SK-N-SH treated with all-trans-retinoic acid at 6 μM for 48 hours (cell line): ENCODE results near the gene GNMT.

ENCODE experiments used
- ARNTL ChIP-seq: fragments of 450-650 bp; formaldehyde crosslinking; IDR thresholded peaks from 2 replicates; pipeline ENCODE4 v1.5.0; 2020; ENCODE audit warnings: low read depth, mild to moderate bottlenecking, moderate library complexity, borderline replicate concordance
- CSDC2 ChIP-seq: fragments of 250-450 bp; sonication (Bioruptor Pico); IDR thresholded peaks from 2 replicates; pipeline ENCODE4 v1.5.0; 2020; ENCODE audit warnings: mild to moderate bottlenecking, moderate library complexity
- ESRRG ChIP-seq: fragments of 250-450 bp; sonication (Bioruptor Pico); IDR thresholded peaks from 2 replicates; pipeline ENCODE4 v1.6.1; 2021; ENCODE audit warnings: mild to moderate bottlenecking
- OSR1 ChIP-seq: fragments of 250-450 bp; sonication (Bioruptor Pico); IDR thresholded peaks from 2 replicates; pipeline ENCODE4 v1.8.0; 2022; ENCODE audit warnings: moderate library complexity, mild to moderate bottlenecking, inconsistent platforms
- PPARA ChIP-seq: fragments of 250-450 bp; sonication (Bioruptor Pico); IDR thresholded peaks from 2 replicates; pipeline ENCODE4 v1.5.0; 2020; ENCODE audit warnings: mild to moderate bottlenecking, borderline replicate concordance
- RARB ChIP-seq: fragments of 250-450 bp; sonication (Bioruptor Pico); IDR thresholded peaks from 2 replicates; pipeline ENCODE4 v1.8.0; 2021; ENCODE audit warnings: mild to moderate bottlenecking, moderate library complexity
- ZFP3 ChIP-seq: fragments of 250-450 bp; sonication (Bioruptor Pico); IDR thresholded peaks from 2 replicates; pipeline ENCODE4 v1.5.0; 2020; ENCODE audit warnings: mild to moderate bottlenecking, moderate library complexity
- ZFP30 ChIP-seq: fragments of 450-650 bp; formaldehyde crosslinking; IDR thresholded peaks from 2 replicates; pipeline ENCODE4 v1.5.0; 2022; ENCODE audit warnings: mild to moderate bottlenecking, moderate library complexity
- ZNF565 ChIP-seq: fragments of 450-650 bp; formaldehyde crosslinking; conservative IDR thresholded peaks from 2 replicates; pipeline ENCODE4 v1.5.0; 2020; ENCODE audit warnings: low read depth, mild to moderate bottlenecking, moderate library complexity
- ZNF8 ChIP-seq: fragments of 450-650 bp; formaldehyde crosslinking; IDR thresholded peaks from 2 replicates; pipeline ENCODE4 v1.5.0; 2020; ENCODE audit warnings: mild to moderate bottlenecking, moderate library complexity
- TF ChIP-seq, protein P1 (sequence below): fragments of 250-450 bp; sonication (Bioruptor Pico); IDR thresholded peaks from 2 replicates; pipeline ENCODE4 v1.5.0; 2020; ENCODE audit warnings: mild to moderate bottlenecking, moderate library complexity
- TF ChIP-seq, protein P2 (sequence below): fragments of 250-450 bp; sonication (Bioruptor Pico); IDR thresholded peaks from 2 replicates; pipeline ENCODE4 v1.8.0; 2021; ENCODE audit warnings: low read depth, mild to moderate bottlenecking, moderate library complexity, borderline replicate concordance

DNA sequence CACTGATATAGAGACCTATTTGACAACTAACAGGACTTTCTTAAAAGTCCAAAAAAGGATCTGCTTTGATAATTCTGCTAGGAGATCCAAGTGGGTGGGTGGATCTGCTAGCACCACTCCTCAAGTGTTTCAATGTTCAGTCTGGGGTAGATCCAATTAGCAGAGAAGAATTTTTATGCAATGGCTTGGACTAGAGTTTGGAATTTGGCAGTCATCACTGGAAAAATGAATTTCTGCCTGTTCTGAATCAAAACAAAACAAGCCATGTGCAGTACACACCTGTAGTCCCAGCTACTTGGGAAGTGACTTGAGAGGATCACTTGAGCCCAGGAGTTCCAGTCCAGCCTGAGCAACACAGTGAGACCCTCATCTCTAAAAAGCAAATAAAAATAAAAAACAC is 12.6 kb upstream of the GNMT start:
- TF ChIP-seq ZNF8 (CRISPR knock-in tag) = no peak
- no peak for TF ChIP-seq ZFP30 (CRISPR knock-in tag)
- TF ChIP-seq ESRRG = no peak
- TF ChIP-seq RARB (CRISPR knock-in tag) = no peak
- TF ChIP-seq ARNTL (CRISPR knock-in tag) = no peak
- TF ChIP-seq ZFP3 (CRISPR knock-in tag) = no peak
- no peak for TF ChIP-seq PPARA (CRISPR knock-in tag)
- TF ChIP-seq, protein P1, sequence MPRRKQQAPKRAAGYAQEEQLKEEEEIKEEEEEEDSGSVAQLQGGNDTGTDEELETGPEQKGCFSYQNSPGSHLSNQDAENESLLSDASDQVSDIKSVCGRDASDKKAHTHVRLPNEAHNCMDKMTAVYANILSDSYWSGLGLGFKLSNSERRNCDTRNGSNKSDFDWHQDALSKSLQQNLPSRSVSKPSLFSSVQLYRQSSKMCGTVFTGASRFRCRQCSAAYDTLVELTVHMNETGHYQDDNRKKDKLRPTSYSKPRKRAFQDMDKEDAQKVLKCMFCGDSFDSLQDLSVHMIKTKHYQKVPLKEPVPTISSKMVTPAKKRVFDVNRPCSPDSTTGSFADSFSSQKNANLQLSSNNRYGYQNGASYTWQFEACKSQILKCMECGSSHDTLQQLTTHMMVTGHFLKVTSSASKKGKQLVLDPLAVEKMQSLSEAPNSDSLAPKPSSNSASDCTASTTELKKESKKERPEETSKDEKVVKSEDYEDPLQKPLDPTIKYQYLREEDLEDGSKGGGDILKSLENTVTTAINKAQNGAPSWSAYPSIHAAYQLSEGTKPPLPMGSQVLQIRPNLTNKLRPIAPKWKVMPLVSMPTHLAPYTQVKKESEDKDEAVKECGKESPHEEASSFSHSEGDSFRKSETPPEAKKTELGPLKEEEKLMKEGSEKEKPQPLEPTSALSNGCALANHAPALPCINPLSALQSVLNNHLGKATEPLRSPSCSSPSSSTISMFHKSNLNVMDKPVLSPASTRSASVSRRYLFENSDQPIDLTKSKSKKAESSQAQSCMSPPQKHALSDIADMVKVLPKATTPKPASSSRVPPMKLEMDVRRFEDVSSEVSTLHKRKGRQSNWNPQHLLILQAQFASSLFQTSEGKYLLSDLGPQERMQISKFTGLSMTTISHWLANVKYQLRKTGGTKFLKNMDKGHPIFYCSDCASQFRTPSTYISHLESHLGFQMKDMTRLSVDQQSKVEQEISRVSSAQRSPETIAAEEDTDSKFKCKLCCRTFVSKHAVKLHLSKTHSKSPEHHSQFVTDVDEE = no peak
- TF ChIP-seq, protein P2, sequence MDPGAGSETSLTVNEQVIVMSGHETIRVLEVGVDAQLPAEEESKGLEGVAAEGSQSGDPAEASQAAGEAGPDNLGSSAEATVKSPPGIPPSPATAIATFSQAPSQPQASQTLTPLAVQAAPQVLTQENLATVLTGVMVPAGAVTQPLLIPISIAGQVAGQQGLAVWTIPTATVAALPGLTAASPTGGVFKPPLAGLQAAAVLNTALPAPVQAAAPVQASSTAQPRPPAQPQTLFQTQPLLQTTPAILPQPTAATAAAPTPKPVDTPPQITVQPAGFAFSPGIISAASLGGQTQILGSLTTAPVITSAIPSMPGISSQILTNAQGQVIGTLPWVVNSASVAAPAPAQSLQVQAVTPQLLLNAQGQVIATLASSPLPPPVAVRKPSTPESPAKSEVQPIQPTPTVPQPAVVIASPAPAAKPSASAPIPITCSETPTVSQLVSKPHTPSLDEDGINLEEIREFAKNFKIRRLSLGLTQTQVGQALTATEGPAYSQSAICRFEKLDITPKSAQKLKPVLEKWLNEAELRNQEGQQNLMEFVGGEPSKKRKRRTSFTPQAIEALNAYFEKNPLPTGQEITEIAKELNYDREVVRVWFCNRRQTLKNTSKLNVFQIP (CRISPR knock-in tag) = no peak
- TF ChIP-seq CSDC2 (CRISPR knock-in tag) = no peak
- TF ChIP-seq OSR1 (CRISPR knock-in tag) = no peak
- TF ChIP-seq ZNF565 (CRISPR knock-in tag) = no peak
